Common myeloid progenitor, CD34-positive (primary cell): ENCODE results near the gene CLCN3.
A peak's percentile ranks its signal among the peaks of the same experiment; 100 is the strongest.

Experiments used
- CTCF ChIA-PET: fragments of 350-600 bp; sonication (Branson Sonifier 250); formaldehyde crosslinking; loops from one replicate; lab custom pipeline; 2021; ENCODE audit warnings: antibody characterized with exemption; lab: Charles Lee
- POLR2A ChIA-PET: fragments of 350-600 bp; sonication (Branson Sonifier 250); formaldehyde crosslinking; loops from one replicate; lab custom pipeline; 2021; ENCODE audit warnings: antibody characterized with exemption; lab: Charles Lee
- DNase-seq, 3 donors: peaks; one replicate each; pipeline versions ENCODE4 v3.0.0 to v3.0.0-alpha.2; 2013
- H3K27ac ChIP-seq, 2 experiments: 1 replicate in 1 of 2; 2 replicates in 1 of 2; pipeline ENCODE4 v1.7.0; 2013; ENCODE audit warnings: inconsistent platforms in 2 of 2, low read length in 2 of 2, mild to moderate bottlenecking in 2 of 2, low read depth in 1 of 2, moderate library complexity in 1 of 2; ENCODE audit not compliant: severe bottlenecking in 2 of 2, insufficient read depth in 1 of 2, poor library complexity in 1 of 2
- H3K27me3 ChIP-seq, 5 experiments: replicated peaks in 2 of 5; 1 replicate in 3 of 5; 2 replicates in 2 of 5; pipeline versions ENCODE4 v1.6.1 to v1.7.0; 2013; ENCODE audit warnings: low read length in 4 of 5, mild to moderate bottlenecking in 2 of 5, moderate library complexity in 2 of 5, inconsistent platforms in 1 of 5; ENCODE audit not compliant: insufficient read depth in 5 of 5, control insufficient read depth in 4 of 5
- H3K36me3 ChIP-seq, 4 experiments: 1 replicate in 2 of 4; 2 replicates in 2 of 4; pipeline versions ENCODE4 v1.6.1 to v1.7.0; 2013; ENCODE audit warnings: low read length in 3 of 4, control low read depth in 1 of 4, mild to moderate bottlenecking in 1 of 4; ENCODE audit not compliant: control insufficient read depth in 4 of 4, insufficient read depth in 4 of 4
- H3K4me1 ChIP-seq, 4 experiments: 1 replicate in 3 of 4; 2 replicates in 1 of 4; pipeline versions ENCODE4 v1.6.1 to v1.7.1; 2013; ENCODE audit warnings: low read length in 3 of 4, mild to moderate bottlenecking in 3 of 4, control low read depth in 1 of 4, inconsistent platforms in 1 of 4, moderate library complexity in 1 of 4; ENCODE audit not compliant: control insufficient read depth in 4 of 4, insufficient read depth in 4 of 4; ENCODE audit errors: control extremely low read depth in 1 of 4
- H3K4me3 ChIP-seq, 7 experiments: 1 replicate in 4 of 7; 2 replicates in 3 of 7; pipeline versions ENCODE4 v1.5.1 to v1.7.0; 2013; ENCODE audit warnings: mild to moderate bottlenecking in 7 of 7, low read length in 6 of 7, moderate library complexity in 6 of 7, inconsistent platforms in 2 of 7, low read depth in 2 of 7, control low read depth in 1 of 7; ENCODE audit not compliant: insufficient read depth in 4 of 7, control insufficient read depth in 1 of 7; ENCODE audit errors: extremely low read depth in 1 of 7
- H3K9me3 ChIP-seq, 5 experiments: 1 replicate in 4 of 5; 2 replicates in 1 of 5; pipeline versions ENCODE4 v1.6.1 to v1.7.1; 2013; ENCODE audit warnings: low read length in 4 of 5, mild to moderate bottlenecking in 2 of 5, inconsistent platforms in 1 of 5, low read depth in 1 of 5, moderate library complexity in 1 of 5; ENCODE audit not compliant: control insufficient read depth in 4 of 5, insufficient read depth in 2 of 5; ENCODE audit errors: control extremely low read depth in 1 of 5
- WGBS: methylation state at CpG from one replicate; pipeline ENCODE4 v1.1.5; 2013; ENCODE audit not compliant: insufficient coverage; 5-methylcytosine and 5-hydroxymethylcytosine counted together

Gene CLCN3

GRCh38 chr4:169593050-169593560 is 27.3 kb upstream of the CLCN3 start:
- ChIA-PET CTCF (no interaction called here), POLR2A (interaction anchor here (0.5 to 0.6 kb wide), 2 partner anchors 19 to 582 kb away, joined by 3 to 6 read pairs; no protein-coding TSS in a partner anchor)
- Histone ChIP-seq H3K27ac (no peak overlapping the region), H3K36me3 (peaks cover 4 to 16% (median 9%) of the 10 kb centered on the region in 4 experiments), H3K4me3 (no peak overlapping the region), H3K9me3 (no peaks in the 10 kb centered on the region), H3K4me1 (no peaks in the 10 kb centered on the region), H3K27me3 (no peaks in the 10 kb centered on the region)
- no peak for DNase-seq
- 100% methylated on average over 1 of the region's 1 CpG for WGBS

DNA sequence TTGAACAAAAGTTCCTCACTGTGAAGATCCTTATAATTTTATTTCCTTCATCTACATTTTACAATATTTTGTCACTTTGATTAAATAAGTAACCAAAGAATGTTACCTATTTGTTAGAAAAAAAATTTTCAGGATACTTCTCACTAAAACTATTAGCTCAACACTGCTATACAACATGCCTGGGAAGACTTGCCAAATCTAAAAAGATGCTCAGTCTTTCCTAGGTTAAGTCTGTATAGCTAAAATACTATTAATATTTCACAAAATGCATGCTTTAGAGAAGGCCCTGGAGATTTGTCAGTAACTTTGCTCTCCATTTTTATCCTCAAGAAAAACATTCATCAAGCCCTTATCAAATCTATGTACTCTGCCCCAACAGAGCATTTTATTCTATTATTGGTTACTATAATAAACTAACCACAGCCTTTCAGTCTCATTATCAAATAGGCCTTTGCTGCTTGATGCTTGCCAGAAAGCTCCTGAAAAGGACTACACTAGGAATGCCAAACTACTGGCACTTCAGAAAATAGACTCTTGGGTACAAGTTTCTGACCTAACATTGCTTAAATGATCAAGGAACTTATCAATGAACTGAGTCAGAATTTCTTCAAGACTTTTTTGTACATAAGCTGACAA is 25.7 kb upstream of the CLCN3 start:
- Histone ChIP-seq H3K9me3 (no peaks in the 10 kb centered on the region), H3K4me1 (no peaks in the 10 kb centered on the region), H3K4me3 (no peak overlapping the region), H3K27ac (no peak overlapping the region), H3K27me3 (no peaks in the 10 kb centered on the region), H3K36me3 (peaks cover 0 to 14% (median 6%) of the 10 kb centered on the region in 4 experiments)
- ChIA-PET POLR2A (no interaction called here), CTCF (interaction anchor here (1.0 kb wide), 1 partner anchor 9 kb away, joined by 3 read pairs; no protein-coding TSS in a partner anchor)
- DNase-seq, result no peak

GRCh38 chr4:169601016-169601771 is 19.2 kb upstream of the CLCN3 start:
- ChIA-PET CTCF (interaction anchor here (4.1 kb wide), 1 partner anchor 11 kb away, joined by 16 read pairs; the partner anchor contains the start of gene NEK1), POLR2A (no interaction called here)

GRCh38 chr4:169603312-169603711 is 17.1 kb upstream of the CLCN3 start:
- peaks cover 2 to 6% (median 4%) of the 10 kb centered on the region in 4 experiments for H3K36me3 ChIP-seq
- POLR2A ChIA-PET, result no interaction called here
- no CpG with 5 or more reads among the region's 2 CpGs for WGBS
- CTCF ChIA-PET, result interaction anchor here (1.3 to 1.4 kb wide), 2 partner anchors 13 to 172 kb away, joined by 3 read pairs; no protein-coding TSS in a partner anchor
- H3K9me3 ChIP-seq, result no peaks in the 10 kb centered on the region
- H3K27me3 ChIP-seq, result no peaks in the 10 kb centered on the region
- H3K4me1 ChIP-seq, result peaks cover 7 to 15% (median 10%) of the 10 kb centered on the region in 4 experiments
- H3K27ac ChIP-seq, result no peak overlapping the region
- no peak overlapping the region for H3K4me3 ChIP-seq
- no peak for DNase-seq

More at GRCh38 chr4:169601016-169601771, 19.2 kb upstream of the CLCN3 start:
- Histone ChIP-seq H3K4me3 (no peak overlapping the region), H3K4me1 (peaks cover 7 to 15% (median 10%) of the 10 kb centered on the region in 4 experiments), H3K27me3 (no peaks in the 10 kb centered on the region), H3K27ac (no peak overlapping the region), H3K36me3 (peaks cover 2 to 14% (median 3%) of the 10 kb centered on the region in 4 experiments), H3K9me3 (no peaks in the 10 kb centered on the region)
- DNase-seq, result no peak

DNA sequence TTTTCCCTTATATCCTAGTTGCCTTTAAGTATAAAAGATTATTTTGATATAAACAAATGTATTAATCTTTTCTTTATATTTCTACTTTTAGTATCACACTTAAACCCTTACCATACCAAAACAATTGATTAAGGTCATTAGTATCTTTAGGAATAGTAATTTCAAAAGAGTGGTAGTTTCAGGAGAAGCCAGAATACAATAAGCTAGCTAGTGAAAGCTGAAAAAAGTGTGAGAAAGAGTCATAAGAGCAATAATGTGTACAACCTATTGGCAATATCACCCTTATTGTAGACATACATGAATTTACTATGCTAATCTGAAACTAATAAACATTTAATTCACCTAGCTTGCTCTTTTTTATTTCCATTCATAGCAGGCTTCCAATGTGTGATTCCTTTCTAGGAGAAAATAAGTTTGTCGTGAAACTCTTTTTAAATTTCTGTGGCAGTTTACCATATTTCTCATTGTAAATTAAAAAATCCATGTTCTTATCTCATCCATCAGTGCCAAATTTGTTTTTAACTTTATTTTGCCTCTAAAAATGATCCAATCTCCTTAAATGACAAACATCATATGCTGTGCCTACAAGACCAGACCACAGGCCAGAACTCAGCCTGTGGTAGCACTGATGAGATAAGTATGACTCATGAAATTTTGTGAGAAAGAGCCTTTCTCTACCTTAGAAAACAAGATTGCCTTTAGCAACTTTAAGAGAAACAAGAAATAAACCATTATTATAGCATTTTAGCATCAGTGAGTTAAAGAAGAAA is 16.1 kb upstream of the CLCN3 start:
- ChIA-PET CTCF (interaction anchor here (1.3 to 1.4 kb wide), 2 partner anchors 12 to 171 kb away, joined by 3 read pairs; no protein-coding TSS in a partner anchor), POLR2A (no interaction called here)
- WGBS, result no CpG with 5 or more reads among the region's 1 CpG
- H3K27ac ChIP-seq, result peak overlapping the region; percentile 46 to 84
- DNase-seq, result peak; percentile 72 to 92 (median 84)
- H3K9me3 ChIP-seq, result no peaks in the 10 kb centered on the region
- no peak overlapping the region for H3K4me3 ChIP-seq
- H3K4me1 ChIP-seq, result peaks cover 7 to 15% (median 10%) of the 10 kb centered on the region in 4 experiments
- peaks cover 3 to 6% (median 4%) of the 10 kb centered on the region in 4 experiments for H3K36me3 ChIP-seq
- no peaks in the 10 kb centered on the region for H3K27me3 ChIP-seq

GRCh38 chr4:169604903-169605331 is 15.5 kb upstream of the CLCN3 start:
- Histone ChIP-seq H3K27me3 (no peaks in the 10 kb centered on the region), H3K9me3 (no peaks in the 10 kb centered on the region), H3K27ac (peak overlapping the region; percentile 46 to 84), H3K4me3 (no peak overlapping the region), H3K4me1 (peaks cover 7 to 15% (median 10%) of the 10 kb centered on the region in 4 experiments), H3K36me3 (peaks cover 3 to 4% (median 3%) of the 10 kb centered on the region in 4 experiments)
- WGBS, result 83% methylated on average over 1 of the region's 1 CpG
- DNase-seq, result peak in 2 of 3 donors; percentile 14 to 32
- ChIA-PET POLR2A (no interaction called here), CTCF (interaction anchor here (1.7 kb wide), 1 partner anchor 14 kb away, joined by 5 read pairs; no protein-coding TSS in a partner anchor)
